Fibroblast of mammary gland (primary cell): ENCODE measurements around the gene GHDC.
"Not testable (repeated sequence)": the region's sequence is repeated elsewhere in the genome, so short reads cannot be mapped to it uniquely, and the experiment has no call there.

Experiments
- DNase-seq: peaks from one replicate; pipeline ENCODE4 v3.0.0-alpha.2; 2010; ENCODE audit warnings: low read depth
- H3K4me3 ChIP-seq: 2 replicates; pipeline ENCODE4 v1.5.1; 2011; ENCODE audit warnings: low read depth, mild to moderate bottlenecking, low read length, moderate library complexity; ENCODE audit not compliant: control insufficient read depth
- CTCF ChIP-seq: conservative IDR thresholded peaks from 2 replicates; pipeline ENCODE4 v1.5.1; 2011; ENCODE audit warnings: low read depth, low read length, inconsistent platforms; ENCODE audit not compliant: control insufficient read depth, insufficient read depth

GHDC gene

GRCh38 chr17:42233156-42233555, 38.9 kb upstream of the GHDC start:
- TF ChIP-seq CTCF, result no peak
- no peak overlapping the region for H3K4me3 ChIP-seq
- peak; percentile 36 for DNase-seq

GRCh38 chr17:42230225-42230624, 35.9 kb upstream of the GHDC start:
- no peak for TF ChIP-seq CTCF
- no peak for DNase-seq

GRCh38 chr17:42227849-42228700, 33.8 kb upstream of the GHDC start:
- peak; percentile 33 for DNase-seq
- no peak for TF ChIP-seq CTCF
- no peak overlapping the region for H3K4me3 ChIP-seq

More at GRCh38 chr17:42230225-42230624, 35.9 kb upstream of the GHDC start:
- H3K4me3 ChIP-seq, result no peak overlapping the region

- no peak for DNase-seq
- no peak overlapping the region for H3K4me3 ChIP-seq
- no peak for TF ChIP-seq CTCF
Observed at GRCh38 chr17:42225646-42226045, 31.4 kb upstream of the GHDC start.

- TF ChIP-seq CTCF, result no peak
- no peak overlapping the region for H3K4me3 ChIP-seq
- DNase-seq, result no peak
Observed at GRCh38 chr17:42224651-42225050, 30.4 kb upstream of the GHDC start.

- peak; percentile 60 for DNase-seq
- no peak overlapping the region for H3K4me3 ChIP-seq
- TF ChIP-seq CTCF, result peak; percentile 81
Observed at GRCh38 chr17:42221886-42222745, 27.8 kb upstream of the GHDC start.

- H3K4me3 ChIP-seq, DNase-seq: not testable (repeated sequence)
Observed at GRCh38 chr17:42219280-42219679, 25.0 kb upstream of the GHDC start.
